ENCODE results near the gene PPP2R5E. TPM values are rescaled to one million over a fixed set of nuclear protein-coding genes. Genes with fewer than 3 reads are reported as not detected.

The PPP2R5E gene
- total and polyA plus RNA-seq, 9 of the 15 experiments (the other 6 are each of a cell fraction or from before 2014, with no cell fraction given): 4.2 to 30.3 (median 11.0) TPM

DNA sequence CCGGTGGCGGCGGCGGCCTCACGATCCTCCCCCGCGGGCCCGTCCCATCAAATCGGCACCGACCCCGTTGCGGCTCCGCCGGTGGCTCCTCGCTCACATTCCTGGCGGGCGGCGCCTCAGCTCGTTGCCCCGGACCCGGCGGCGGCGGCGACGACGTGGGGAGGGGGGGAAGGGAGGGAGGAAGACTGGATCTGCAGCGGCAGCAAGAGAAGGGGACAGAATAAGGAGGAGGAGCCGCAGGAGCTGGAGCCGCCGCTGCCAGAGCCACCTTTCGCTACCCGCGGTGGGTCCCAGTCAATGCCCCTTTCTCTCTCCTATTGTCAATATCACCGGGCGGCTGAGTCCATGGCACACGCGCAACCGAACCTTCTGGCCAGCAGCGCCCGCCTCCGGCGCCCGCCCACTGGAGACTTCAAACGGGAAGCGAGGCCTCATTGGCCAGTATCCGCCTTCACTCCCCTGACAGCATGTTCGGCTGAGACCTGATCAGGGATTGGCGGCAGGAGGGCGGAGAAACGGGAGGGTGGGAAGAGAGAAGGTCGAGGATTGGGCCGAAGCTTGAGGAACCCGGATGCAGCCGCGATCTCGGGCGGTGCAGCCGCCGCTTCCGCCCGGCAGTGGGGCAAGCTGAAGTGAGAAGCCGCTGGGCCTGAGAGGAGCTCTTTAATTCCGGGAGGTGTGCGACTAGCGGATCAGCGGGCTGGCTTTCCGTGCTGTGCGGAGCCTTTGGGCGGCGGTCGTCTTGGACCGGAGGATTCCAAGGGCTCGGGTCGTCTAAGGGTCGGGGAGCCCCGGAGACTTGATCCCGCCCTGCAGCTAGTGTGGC lies at the start of gene PPP2R5E (continued):
- TF ChIP-seq KLF6 (CRISPR knock-in tag; IDR thresholded peaks at IDR 0.05; ENCODE audit: borderline replicate concordance) (no peak), MEF2A (IDR thresholded peaks at IDR 0.05; ENCODE audit: control insufficient read depth, low read depth, low read length) (no peak), ZNF436 (CRISPR knock-in tag; IDR thresholded peaks at IDR 0.05) (no peak), CBX8 (IDR thresholded peaks at IDR 0.05; ENCODE audit: borderline replicate concordance, extremely low read depth, low read depth, low read length, poor library complexity, severe bottlenecking) (no peak), JUND (IDR thresholded peaks at IDR 0.05; ENCODE audit: borderline replicate concordance, low read depth, low read length) (0 out of 2 replicates have a peak, but pooled peaks have one; percentile 8), JUND (tag; IDR thresholded peaks at IDR 0.05; ENCODE audit: borderline replicate concordance, low read depth, low read length) (no peak), SETDB1 (IDR thresholded peaks at IDR 0.05; ENCODE audit: low read length) (no peak), PHF20 (IDR thresholded peaks at IDR 0.05; ENCODE audit: partially characterized antibody) (peak; percentile 56), ETS2 (tag; IDR thresholded peaks at IDR 0.05; ENCODE audit: borderline replicate concordance, poor library complexity, severe bottlenecking) (no peak), NR4A1 (CRISPR knock-in tag; IDR thresholded peaks at IDR 0.05) (no peak), NR4A1 (tag; IDR thresholded peaks at IDR 0.05) (no peak), PHF21A (IDR thresholded peaks at IDR 0.05; ENCODE audit: borderline replicate concordance, low read depth) (no peak), GABPB2 (CRISPR knock-in tag; conservative IDR thresholded peaks at IDR 0.05) (no peak), GABPA (tag; conservative IDR thresholded peaks at IDR 0.05; ENCODE audit: low read depth) (peak; percentile 86), RFX5 (IDR thresholded peaks at IDR 0.05; ENCODE audit: low read depth, low read length) (no peak)
- TF ChIP-seq, protein P1, sequence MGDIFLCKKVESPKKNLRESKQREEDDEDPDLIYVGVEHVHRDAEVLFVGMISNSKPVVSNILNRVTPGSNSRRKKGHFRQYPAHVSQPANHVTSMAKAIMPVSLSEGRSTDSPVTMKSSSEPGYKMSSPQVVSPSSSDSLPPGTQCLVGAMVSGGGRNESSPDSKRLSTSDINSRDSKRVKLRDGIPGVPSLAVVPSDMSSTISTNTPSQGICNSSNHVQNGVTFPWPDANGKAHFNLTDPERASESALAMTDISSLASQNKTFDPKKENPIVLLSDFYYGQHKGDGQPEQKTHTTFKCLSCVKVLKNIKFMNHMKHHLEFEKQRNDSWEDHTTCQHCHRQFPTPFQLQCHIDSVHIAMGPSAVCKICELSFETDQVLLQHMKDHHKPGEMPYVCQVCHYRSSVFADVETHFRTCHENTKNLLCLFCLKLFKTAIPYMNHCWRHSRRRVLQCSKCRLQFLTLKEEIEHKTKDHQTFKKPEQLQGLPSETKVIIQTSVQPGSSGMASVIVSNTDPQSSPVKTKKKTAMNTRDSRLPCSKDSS (IDR thresholded peaks at IDR 0.05; ENCODE audit: low read depth, partially characterized antibody): no peak
- TF ChIP-seq, protein P2, sequence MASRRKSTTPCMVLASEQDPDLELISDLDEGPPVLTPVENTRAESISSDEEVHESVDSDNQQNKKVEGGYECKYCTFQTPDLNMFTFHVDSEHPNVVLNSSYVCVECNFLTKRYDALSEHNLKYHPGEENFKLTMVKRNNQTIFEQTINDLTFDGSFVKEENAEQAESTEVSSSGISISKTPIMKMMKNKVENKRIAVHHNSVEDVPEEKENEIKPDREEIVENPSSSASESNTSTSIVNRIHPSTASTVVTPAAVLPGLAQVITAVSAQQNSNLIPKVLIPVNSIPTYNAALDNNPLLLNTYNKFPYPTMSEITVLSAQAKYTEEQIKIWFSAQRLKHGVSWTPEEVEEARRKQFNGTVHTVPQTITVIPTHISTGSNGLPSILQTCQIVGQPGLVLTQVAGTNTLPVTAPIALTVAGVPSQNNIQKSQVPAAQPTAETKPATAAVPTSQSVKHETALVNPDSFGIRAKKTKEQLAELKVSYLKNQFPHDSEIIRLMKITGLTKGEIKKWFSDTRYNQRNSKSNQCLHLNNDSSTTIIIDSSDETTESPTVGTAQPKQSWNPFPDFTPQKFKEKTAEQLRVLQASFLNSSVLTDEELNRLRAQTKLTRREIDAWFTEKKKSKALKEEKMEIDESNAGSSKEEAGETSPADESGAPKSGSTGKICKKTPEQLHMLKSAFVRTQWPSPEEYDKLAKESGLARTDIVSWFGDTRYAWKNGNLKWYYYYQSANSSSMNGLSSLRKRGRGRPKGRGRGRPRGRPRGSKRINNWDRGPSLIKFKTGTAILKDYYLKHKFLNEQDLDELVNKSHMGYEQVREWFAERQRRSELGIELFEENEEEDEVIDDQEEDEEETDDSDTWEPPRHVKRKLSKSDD (conservative IDR thresholded peaks at IDR 0.05; ENCODE audit: low read length): no peak
- TF ChIP-seq, protein P3, sequence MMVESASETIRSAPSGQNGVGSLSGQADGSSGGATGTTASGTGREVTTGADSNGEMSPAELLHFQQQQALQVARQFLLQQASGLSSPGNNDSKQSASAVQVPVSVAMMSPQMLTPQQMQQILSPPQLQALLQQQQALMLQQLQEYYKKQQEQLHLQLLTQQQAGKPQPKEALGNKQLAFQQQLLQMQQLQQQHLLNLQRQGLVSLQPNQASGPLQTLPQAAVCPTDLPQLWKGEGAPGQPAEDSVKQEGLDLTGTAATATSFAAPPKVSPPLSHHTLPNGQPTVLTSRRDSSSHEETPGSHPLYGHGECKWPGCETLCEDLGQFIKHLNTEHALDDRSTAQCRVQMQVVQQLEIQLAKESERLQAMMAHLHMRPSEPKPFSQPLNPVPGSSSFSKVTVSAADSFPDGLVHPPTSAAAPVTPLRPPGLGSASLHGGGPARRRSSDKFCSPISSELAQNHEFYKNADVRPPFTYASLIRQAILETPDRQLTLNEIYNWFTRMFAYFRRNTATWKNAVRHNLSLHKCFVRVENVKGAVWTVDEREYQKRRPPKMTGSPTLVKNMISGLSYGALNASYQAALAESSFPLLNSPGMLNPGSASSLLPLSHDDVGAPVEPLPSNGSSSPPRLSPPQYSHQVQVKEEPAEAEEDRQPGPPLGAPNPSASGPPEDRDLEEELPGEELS (CRISPR knock-in tag; IDR thresholded peaks at IDR 0.05; ENCODE audit: borderline replicate concordance): no peak
